Cardiac muscle cell (in vitro differentiated cells and primary cell): ENCODE measurements around the gene MXD4. TPM values are rescaled to one million over a fixed set of nuclear protein-coding genes. Genes with fewer than 3 reads are reported as not detected.
A peak's percentile ranks its signal among the peaks of the same experiment; 100 is the strongest.

Experiments used
- DNase-seq, 2 donors: peaks; one replicate each; pipeline versions ENCODE4 v3.0.0 to v3.0.0-alpha.2; 2010 to 2017; ENCODE audit warnings: low read depth in 1 of 2, low spot score in 1 of 2
- H3K27ac ChIP-seq: fragments of 200-600 bp; sonication (generic); 2 replicates; pipeline ENCODE4 v1.5.1; 2016
- H3K27me3 ChIP-seq: fragments of 200-600 bp; sonication (generic); 2 replicates; pipeline ENCODE4 v1.6.0; 2016; ENCODE audit warnings: control low read depth
- H3K36me3 ChIP-seq: fragments of 200-600 bp; sonication (generic); 2 replicates; pipeline ENCODE4 v1.5.1; 2016; ENCODE audit warnings: control low read depth
- H3K4me1 ChIP-seq: fragments of 200-600 bp; sonication (generic); 2 replicates; pipeline ENCODE4 v1.8.1; 2017; ENCODE audit warnings: low read depth, mild to moderate bottlenecking, mixed run types
- H3K4me3 ChIP-seq: fragments of 200-600 bp; sonication (generic); 2 replicates; pipeline ENCODE4 v1.5.1; 2016; ENCODE audit warnings: mild to moderate bottlenecking
- H3K9me3 ChIP-seq: fragments of 200-600 bp; sonication (generic); 2 replicates; pipeline ENCODE4 v1.5.1; 2017; ENCODE audit warnings: low read depth, mild to moderate bottlenecking, control low read depth
- CTCF ChIP-seq: IDR thresholded peaks from 2 replicates; pipeline ENCODE4 v1.5.1; 2012; ENCODE audit warnings: low read depth, mild to moderate bottlenecking, low read length
- polyA plus RNA-seq: library from polyadenylated mRNA; unstranded; fragments of >200 nt; fragmentation: Nextera tagmentation; extraction: Ambion mirVana; gene quantifications from 2 replicates; pipeline ENCODE4 v1.2.1, GENCODE V29; 2016
- total RNA-seq: library from RNA; depleted of rRNA; stranded (reverse); fragments of >200 nt; gene quantifications from 2 replicates; pipeline ENCODE4 v1.2.3, GENCODE V29; 2016

MXD4 gene
- total and polyA plus RNA-seq, 2 experiments from 2014 or later = 45.5 to 64.0 TPM

GRCh38 chr4:2295900-2296442, 34.1 kb upstream of the MXD4 start:
- Histone ChIP-seq H3K36me3 (no peaks in the 10 kb centered on the region), H3K4me3 (no peak overlapping the region), H3K27ac (peak overlapping the region; percentile 51), H3K4me1 (peaks cover 10% of the 10 kb centered on the region), H3K9me3 (no peaks in the 10 kb centered on the region), H3K27me3 (no peaks in the 10 kb centered on the region)
- TF ChIP-seq CTCF = no peak
- no peak for DNase-seq

GRCh38 chr4:2295500-2295899, 33.6 kb upstream of the MXD4 start:
- Histone ChIP-seq H3K27ac (no peak overlapping the region), H3K9me3 (no peaks in the 10 kb centered on the region), H3K4me3 (no peak overlapping the region), H3K4me1 (peaks cover 10% of the 10 kb centered on the region), H3K36me3 (no peaks in the 10 kb centered on the region), H3K27me3 (no peaks in the 10 kb centered on the region)
- DNase-seq = no peak
- no peak for TF ChIP-seq CTCF

GRCh38 chr4:2292646-2293108, 30.8 kb upstream of the MXD4 start:
- no peaks in the 10 kb centered on the region for H3K27me3 ChIP-seq
- no peaks in the 10 kb centered on the region for H3K9me3 ChIP-seq
- peak in 1 of 2 donors; percentile 34 for DNase-seq
- H3K4me1 ChIP-seq = peaks cover 10% of the 10 kb centered on the region
- no peak for TF ChIP-seq CTCF
- H3K27ac ChIP-seq = no peak overlapping the region
- no peak overlapping the region for H3K4me3 ChIP-seq
- H3K36me3 ChIP-seq = no peaks in the 10 kb centered on the region

- Histone ChIP-seq H3K27ac (no peak overlapping the region), H3K4me1 (peaks cover 9% of the 10 kb centered on the region), H3K36me3 (no peaks in the 10 kb centered on the region), H3K9me3 (no peaks in the 10 kb centered on the region), H3K4me3 (no peak overlapping the region), H3K27me3 (no peaks in the 10 kb centered on the region)
- no peak for TF ChIP-seq CTCF
- no peak for DNase-seq
Observed at GRCh38 chr4:2291705-2292645, 30.1 kb upstream of the MXD4 start.

- no peaks in the 10 kb centered on the region for H3K27me3 ChIP-seq
- no peaks in the 10 kb centered on the region for H3K9me3 ChIP-seq
- no peak overlapping the region for H3K4me3 ChIP-seq
- H3K4me1 ChIP-seq = peaks cover under 1% of the 10 kb centered on the region
- no peaks in the 10 kb centered on the region for H3K36me3 ChIP-seq
- TF ChIP-seq CTCF = no peak
- DNase-seq = no peak
- no peak overlapping the region for H3K27ac ChIP-seq
Observed at GRCh38 chr4:2290974-2291704, 29.2 kb upstream of the MXD4 start.
